ENCODE measurements around the gene CLIC4.

DNA sequence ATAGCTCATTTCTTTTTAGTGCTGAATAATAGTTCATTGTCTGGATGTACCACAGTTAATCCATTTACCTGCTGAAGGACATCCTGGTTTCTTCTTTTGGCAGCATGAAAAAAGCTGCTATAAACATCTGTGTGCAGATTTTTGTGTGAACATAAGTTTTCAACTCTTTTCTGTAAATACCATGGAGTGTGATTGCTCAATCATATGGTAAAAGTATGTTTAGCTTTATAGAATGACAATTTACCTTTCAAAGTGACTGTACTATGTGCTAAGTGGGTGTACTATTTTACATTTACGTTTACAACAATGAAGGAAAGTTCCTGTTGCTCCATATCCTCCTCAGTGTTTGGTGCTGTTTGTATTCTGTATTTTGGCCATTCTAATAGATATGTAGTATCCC, 135.8 kb downstream of the CLIC4 start:
- TF ChIP-seq RAD21 (IDR thresholded peaks at IDR 0.05 in 1 of 2, conservative IDR thresholded peaks at IDR 0.05 in 1 of 2; ENCODE audit: low read depth in 2 of 2, low read length in 2 of 2) (no peak), NRF1 (IDR thresholded peaks at IDR 0.05; ENCODE audit: low read depth, low read length) (no peak), EZH2 (IDR thresholded peaks at IDR 0.05; ENCODE audit: low read depth, low read length, severe bottlenecking) (no peak), GTF2F1 (IDR thresholded peaks at IDR 0.05; ENCODE audit: borderline replicate concordance, low read depth, low read length) (no peak), TAF1 (IDR thresholded peaks at IDR 0.05; ENCODE audit: low read depth, low read length) (no peak), SUZ12 (IDR thresholded peaks at IDR 0.05; ENCODE audit: low read length) (no peak), POLR2AphosphoS5 (IDR thresholded peaks at IDR 0.05; ENCODE audit: low read depth, low read length) (no peak), TBP (IDR thresholded peaks at IDR 0.05; ENCODE audit: low read depth, low read length) (no peak)
- TF ChIP-seq, protein P1, sequence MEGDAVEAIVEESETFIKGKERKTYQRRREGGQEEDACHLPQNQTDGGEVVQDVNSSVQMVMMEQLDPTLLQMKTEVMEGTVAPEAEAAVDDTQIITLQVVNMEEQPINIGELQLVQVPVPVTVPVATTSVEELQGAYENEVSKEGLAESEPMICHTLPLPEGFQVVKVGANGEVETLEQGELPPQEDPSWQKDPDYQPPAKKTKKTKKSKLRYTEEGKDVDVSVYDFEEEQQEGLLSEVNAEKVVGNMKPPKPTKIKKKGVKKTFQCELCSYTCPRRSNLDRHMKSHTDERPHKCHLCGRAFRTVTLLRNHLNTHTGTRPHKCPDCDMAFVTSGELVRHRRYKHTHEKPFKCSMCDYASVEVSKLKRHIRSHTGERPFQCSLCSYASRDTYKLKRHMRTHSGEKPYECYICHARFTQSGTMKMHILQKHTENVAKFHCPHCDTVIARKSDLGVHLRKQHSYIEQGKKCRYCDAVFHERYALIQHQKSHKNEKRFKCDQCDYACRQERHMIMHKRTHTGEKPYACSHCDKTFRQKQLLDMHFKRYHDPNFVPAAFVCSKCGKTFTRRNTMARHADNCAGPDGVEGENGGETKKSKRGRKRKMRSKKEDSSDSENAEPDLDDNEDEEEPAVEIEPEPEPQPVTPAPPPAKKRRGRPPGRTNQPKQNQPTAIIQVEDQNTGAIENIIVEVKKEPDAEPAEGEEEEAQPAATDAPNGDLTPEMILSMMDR (IDR thresholded peaks at IDR 0.05; ENCODE audit: control extremely low read depth in 1 of 3, insufficient read depth in 1 of 3, low read depth in 1 of 3, low read length in 3 of 3) = no peak
